Lower lobe of right lung (tissue), 2 donors: Measurements from ENCODE around the gene AFF3. TPM values are rescaled to one million over a fixed set of nuclear protein-coding genes. Genes with fewer than 3 reads are reported as not detected.
A peak's percentile ranks its signal among the peaks of the same experiment; 100 is the strongest.

Experiments used
- ATAC-seq, 2 donors: fragments of 200-7000 bp; cut with Tn5 transposase; one replicate each; pipeline ENCODE4 v1.9.1; 2020 to 2022; ENCODE audit warnings: mild to moderate bottlenecking in 2 of 2, moderate library complexity in 2 of 2
- DNase-seq: peaks from one replicate; pipeline ENCODE4 v3.0.0-alpha.2; 2020
- H3K27ac ChIP-seq: fragments of 200-600 bp; one replicate; pipeline ENCODE4 v1.8.0; 2022
- H3K27me3 ChIP-seq: fragments of 200-600 bp; one replicate; pipeline ENCODE4 v1.8.0; 2022; ENCODE audit warnings: low read depth
- H3K36me3 ChIP-seq: fragments of 200-600 bp; one replicate; pipeline ENCODE4 v1.8.0; 2022; ENCODE audit warnings: mild to moderate bottlenecking
- H3K4me1 ChIP-seq: fragments of 200-600 bp; one replicate; pipeline ENCODE4 v1.8.0; 2022
- H3K4me3 ChIP-seq: fragments of 200-600 bp; one replicate; pipeline ENCODE4 v1.8.0; 2022; ENCODE audit warnings: mild to moderate bottlenecking
- H3K9me3 ChIP-seq: fragments of 200-600 bp; one replicate; pipeline ENCODE4 v1.8.0; 2022
- intact Hi-C: fragments of 100-400 bp; cut with DNase I; formaldehyde crosslinking; loops from one replicate; pipeline ENCODE4 v1.11.0; 2022
- total RNA-seq: library from RNA; stranded (reverse); fragmentation: NEBNext Ultra II Directional; extraction: Animal tissue kit (Norgen Biotek cat#: 25700); gene quantifications from one replicate; pipeline ENCODE4 v1.2.1, GENCODE V29; 2021
- TF ChIP-seq, protein P1 (sequence below): fragments of 200-600 bp; IDR thresholded peaks from one replicate; pipeline ENCODE4 v1.8.0; 2022; ENCODE audit warnings: antibody characterized with exemption, mild to moderate bottlenecking
- donor health status: DM: no; HTN: yes; CAD: no; lungs with severe emphysema.

Gene AFF3
- total RNA-seq, 1 donor from 2014 or later, result 57.3 TPM

DNA sequence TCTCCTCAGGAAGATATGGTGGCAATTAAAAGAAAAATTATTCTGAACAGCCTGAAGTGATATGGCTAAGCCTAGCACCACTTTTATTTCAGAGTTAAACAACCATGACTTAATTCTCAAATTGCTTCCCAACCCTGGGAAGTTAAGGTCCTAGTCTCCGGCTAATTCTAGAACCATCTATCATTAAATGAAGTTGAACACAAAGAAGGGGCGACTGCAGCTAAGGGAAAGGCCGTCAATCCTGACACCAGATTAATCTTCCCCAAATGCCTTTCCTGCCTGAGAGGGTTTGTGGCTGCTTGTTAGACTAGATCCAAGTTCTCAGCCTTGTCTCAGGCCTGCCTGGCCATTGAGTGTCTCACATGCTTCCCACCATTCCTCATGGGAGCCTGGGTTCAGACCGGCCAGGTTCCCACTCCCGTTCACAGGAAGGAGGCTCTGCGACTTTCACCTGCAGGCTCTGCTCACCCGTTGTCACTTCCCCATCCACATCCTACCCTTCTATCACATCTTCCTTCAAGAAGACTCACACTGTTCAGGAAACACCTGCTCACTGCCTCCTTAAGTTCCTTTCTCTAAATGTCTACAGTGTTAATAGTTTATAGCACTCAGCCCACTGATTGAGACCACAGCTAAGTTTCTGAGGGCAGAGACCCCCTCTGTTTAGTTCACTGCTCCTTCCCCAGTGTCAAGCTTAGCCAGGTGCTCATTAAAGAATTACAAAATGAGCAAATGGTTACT is 369.6 kb downstream of the AFF3 start:
- no peak overlapping the region for H3K4me3 ChIP-seq
- no peaks in the 10 kb centered on the region for H3K36me3 ChIP-seq
- ATAC-seq (no peak), DNase-seq (no peak)
- no peaks in the 10 kb centered on the region for H3K27me3 ChIP-seq
- H3K9me3 ChIP-seq, result no peaks in the 10 kb centered on the region
- TF ChIP-seq, protein P1, sequence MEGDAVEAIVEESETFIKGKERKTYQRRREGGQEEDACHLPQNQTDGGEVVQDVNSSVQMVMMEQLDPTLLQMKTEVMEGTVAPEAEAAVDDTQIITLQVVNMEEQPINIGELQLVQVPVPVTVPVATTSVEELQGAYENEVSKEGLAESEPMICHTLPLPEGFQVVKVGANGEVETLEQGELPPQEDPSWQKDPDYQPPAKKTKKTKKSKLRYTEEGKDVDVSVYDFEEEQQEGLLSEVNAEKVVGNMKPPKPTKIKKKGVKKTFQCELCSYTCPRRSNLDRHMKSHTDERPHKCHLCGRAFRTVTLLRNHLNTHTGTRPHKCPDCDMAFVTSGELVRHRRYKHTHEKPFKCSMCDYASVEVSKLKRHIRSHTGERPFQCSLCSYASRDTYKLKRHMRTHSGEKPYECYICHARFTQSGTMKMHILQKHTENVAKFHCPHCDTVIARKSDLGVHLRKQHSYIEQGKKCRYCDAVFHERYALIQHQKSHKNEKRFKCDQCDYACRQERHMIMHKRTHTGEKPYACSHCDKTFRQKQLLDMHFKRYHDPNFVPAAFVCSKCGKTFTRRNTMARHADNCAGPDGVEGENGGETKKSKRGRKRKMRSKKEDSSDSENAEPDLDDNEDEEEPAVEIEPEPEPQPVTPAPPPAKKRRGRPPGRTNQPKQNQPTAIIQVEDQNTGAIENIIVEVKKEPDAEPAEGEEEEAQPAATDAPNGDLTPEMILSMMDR, result no peak
- peak overlapping the region; percentile 39 for H3K27ac ChIP-seq
- peaks cover 8% of the 10 kb centered on the region for H3K4me1 ChIP-seq
- intact Hi-C loops, result no loop called here

- Histone ChIP-seq H3K27ac (peak overlapping the region; percentile 39), H3K27me3 (no peaks in the 10 kb centered on the region), H3K4me1 (peaks cover 8% of the 10 kb centered on the region), H3K9me3 (no peaks in the 10 kb centered on the region), H3K36me3 (no peaks in the 10 kb centered on the region), H3K4me3 (no peak overlapping the region)
- ATAC-seq (peak; percentile 78 to 81), DNase-seq (peak; percentile 72)
- intact Hi-C loops, result no loop called here
- TF ChIP-seq, protein P1, result no peak
These were observed 370.6 kb downstream of the AFF3 start for GRCh38 chr2:99771681-99772333.

GRCh38 chr2:99770876-99771275 is 371.5 kb downstream of the AFF3 start:
- ATAC-seq (no peak), DNase-seq (no peak)
- H3K27me3 ChIP-seq, result no peaks in the 10 kb centered on the region
- TF ChIP-seq, protein P1, result no peak
- no peaks in the 10 kb centered on the region for H3K9me3 ChIP-seq
- intact Hi-C loops, result no loop called here
- H3K36me3 ChIP-seq, result no peaks in the 10 kb centered on the region
- peaks cover 8% of the 10 kb centered on the region for H3K4me1 ChIP-seq
- H3K4me3 ChIP-seq, result no peak overlapping the region
- H3K27ac ChIP-seq, result peak overlapping the region; percentile 8

GRCh38 chr2:99765731-99766318 is 376.6 kb downstream of the AFF3 start:
- TF ChIP-seq, protein P1, result no peak
- ATAC-seq, result no peak
- intact Hi-C loops, result no loop called here
- DNase-seq, result no peak
- H3K4me1 ChIP-seq, result no peaks in the 10 kb centered on the region
- no peak overlapping the region for H3K4me3 ChIP-seq
- H3K36me3 ChIP-seq, result no peaks in the 10 kb centered on the region
- no peaks in the 10 kb centered on the region for H3K9me3 ChIP-seq
- H3K27me3 ChIP-seq, result no peaks in the 10 kb centered on the region
- H3K27ac ChIP-seq, result no peak overlapping the region

DNA sequence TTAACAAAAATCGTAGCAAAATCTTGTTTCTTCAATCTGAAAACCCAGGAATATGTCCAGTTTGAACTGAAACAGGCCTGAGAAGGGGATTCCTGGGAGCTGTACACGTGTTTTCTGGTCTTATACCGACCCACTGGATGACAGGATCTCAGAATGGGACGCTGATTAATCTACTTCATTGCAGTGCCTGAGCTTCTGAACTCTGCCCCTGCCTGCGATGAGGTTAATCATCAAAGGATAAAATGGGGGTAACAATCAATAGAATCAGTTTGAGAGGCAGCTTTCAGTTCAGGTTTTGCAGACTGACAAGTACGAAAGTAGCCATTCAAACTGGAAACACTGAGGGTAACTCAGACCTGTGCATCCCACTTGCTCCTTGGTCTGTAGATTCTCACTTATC is 378.6 kb downstream of the AFF3 start:
- H3K36me3 ChIP-seq, result no peaks in the 10 kb centered on the region
- no peak overlapping the region for H3K27ac ChIP-seq
- H3K4me1 ChIP-seq, result no peaks in the 10 kb centered on the region
- TF ChIP-seq, protein P1, result no peak
- no peak overlapping the region for H3K4me3 ChIP-seq
- no peak for ATAC-seq
- no peaks in the 10 kb centered on the region for H3K9me3 ChIP-seq
- intact Hi-C loops, result no loop called here
- no peak for DNase-seq
- H3K27me3 ChIP-seq, result no peaks in the 10 kb centered on the region
